Peyer's patch (tissue), 4 donors: ENCODE results near the gene MRLN. TPM values are rescaled to one million over a fixed set of nuclear protein-coding genes. Genes with fewer than 3 reads are reported as not detected.

Source experiments
- DNase-seq, 3 donors: peaks; one replicate each; pipeline ENCODE4 v3.0.0-alpha.2; 2017 to 2019
- H3K27ac ChIP-seq, 4 donors: fragments of 200-600 bp; sonication (generic); one replicate each; pipeline ENCODE4 v1.5.1; 2016 to 2019
- H3K27me3 ChIP-seq, 2 donors: fragments of 200-600 bp; sonication (generic); one replicate each; pipeline ENCODE4 v1.5.1; 2019
- H3K36me3 ChIP-seq, 3 donors: fragments of 200-600 bp; sonication (generic); one replicate each; pipeline ENCODE4 v1.5.1; 2016 to 2019
- H3K4me1 ChIP-seq, 4 donors: fragments of 200-600 bp; sonication (generic); one replicate each; pipeline ENCODE4 v1.5.1; 2016 to 2019
- H3K4me3 ChIP-seq, 4 donors: fragments of 200-600 bp; sonication (generic); 1 replicate in 3 of 4; 2 replicates in 1 of 4; pipeline ENCODE4 v1.5.1; 2016 to 2019; ENCODE audit warnings: mild to moderate bottlenecking in 1 of 4
- H3K9me3 ChIP-seq, 4 donors: fragments of 200-600 bp; sonication (generic); one replicate each; pipeline ENCODE4 v1.5.1; 2016 to 2019; ENCODE audit warnings: mild to moderate bottlenecking in 1 of 4
- CTCF ChIP-seq, 6 experiments: fragments of 450-650 bp in 4 of 6; fragments of 200-600 bp in 2 of 6; sonication (generic) in 1 of 6; IDR thresholded peaks; one replicate each; pipeline ENCODE4 v1.5.1; 2017 to 2019; ENCODE audit warnings: antibody characterized with exemption in 6 of 6, mild to moderate bottlenecking in 3 of 6, moderate library complexity in 1 of 6
- POLR2A ChIP-seq, 2 donors: fragments of 450-650 bp; IDR thresholded peaks; one replicate each; pipeline ENCODE4 v1.5.1; 2017; ENCODE audit warnings: antibody characterized with exemption in 2 of 2, mild to moderate bottlenecking in 2 of 2, moderate library complexity in 2 of 2
- total RNA-seq, 4 donors: library from RNA; depleted of rRNA; stranded (reverse); fragments of >200 nt; gene quantifications; one replicate each; pipeline ENCODE4 v1.1.0, GENCODE V29; 2016

MRLN gene
- total RNA-seq, 4 donors from 2014 or later: not detected

- DNase-seq: peak in 2 of 3 donors; percentile 62 to 76
- Histone ChIP-seq H3K4me3 (peak overlapping the region in 1 of 4 donors; percentile 8), H3K27ac (peak overlapping the region in 3 of 4 donors; percentile 32 to 91 (median 82)), H3K4me1 (peaks cover 0 to 13% (median 0%) of the 10 kb centered on the region in 4 donors), H3K36me3 (no peaks in the 10 kb centered on the region), H3K27me3 (no peaks in the 10 kb centered on the region), H3K9me3 (no peaks in the 10 kb centered on the region)
- TF ChIP-seq CTCF (IDR thresholded peaks at IDR 0.05) (peak in 1 of 6 experiments; percentile 9), POLR2A (IDR thresholded peaks at IDR 0.05) (no peak)
These were observed 28.9 kb downstream of the MRLN start for GRCh38 chr10:59724098-59724938.

- peaks cover 0 to 12% (median 0%) of the 10 kb centered on the region in 4 donors for H3K4me1 ChIP-seq
- no peaks in the 10 kb centered on the region for H3K36me3 ChIP-seq
- H3K4me3 ChIP-seq: no peak overlapping the region
- H3K27me3 ChIP-seq: no peaks in the 10 kb centered on the region
- H3K27ac ChIP-seq: no peak overlapping the region
- H3K9me3 ChIP-seq: no peaks in the 10 kb centered on the region
- DNase-seq: no peak
- TF ChIP-seq POLR2A (IDR thresholded peaks at IDR 0.05) (no peak), CTCF (IDR thresholded peaks at IDR 0.05) (no peak)
These were observed 32.9 kb downstream of the MRLN start for GRCh38 chr10:59720377-59720776.

- H3K27ac ChIP-seq: no peak overlapping the region
- no peaks in the 10 kb centered on the region for H3K27me3 ChIP-seq
- no peak overlapping the region for H3K4me3 ChIP-seq
- H3K36me3 ChIP-seq: no peaks in the 10 kb centered on the region
- H3K9me3 ChIP-seq: no peaks in the 10 kb centered on the region
- TF ChIP-seq POLR2A (IDR thresholded peaks at IDR 0.05) (no peak), CTCF (IDR thresholded peaks at IDR 0.05) (peak in 2 of 6 experiments; percentile 5 to 24)
- no peak for DNase-seq
- H3K4me1 ChIP-seq: peaks cover 0 to 5% (median 0%) of the 10 kb centered on the region in 4 donors
These were observed 33.9 kb downstream of the MRLN start for GRCh38 chr10:59719374-59719773.

- Histone ChIP-seq H3K9me3 (no peaks in the 10 kb centered on the region), H3K4me3 (no peak overlapping the region), H3K27me3 (no peaks in the 10 kb centered on the region), H3K4me1 (peaks cover 0 to under 1% (median 0%) of the 10 kb centered on the region in 4 donors), H3K27ac (no peak overlapping the region), H3K36me3 (no peaks in the 10 kb centered on the region)
- TF ChIP-seq POLR2A (IDR thresholded peaks at IDR 0.05): no peak
- no peak for TF ChIP-seq CTCF (IDR thresholded peaks at IDR 0.05)
- no peak for DNase-seq
These were observed 35.0 kb downstream of the MRLN start for GRCh38 chr10:59718257-59718656.

GRCh38 chr10:59713196-59713821 is 39.9 kb downstream of the MRLN start:
- H3K4me1 ChIP-seq: peaks cover 0 to 16% (median 0%) of the 10 kb centered on the region in 4 donors
- no peak overlapping the region for H3K4me3 ChIP-seq
- TF ChIP-seq POLR2A (IDR thresholded peaks at IDR 0.05): no peak
- TF ChIP-seq CTCF (IDR thresholded peaks at IDR 0.05): no peak
- H3K36me3 ChIP-seq: no peaks in the 10 kb centered on the region
- no peaks in the 10 kb centered on the region for H3K9me3 ChIP-seq
- H3K27me3 ChIP-seq: no peaks in the 10 kb centered on the region
- DNase-seq: no peak
- no peak overlapping the region for H3K27ac ChIP-seq
